Measurements from ENCODE around the gene RIN3.

GRCh38 chr14:92484132-92484823, 29.3 kb upstream of the RIN3 start:
- TF ChIP-seq CTCF (IDR thresholded peaks at IDR 0.05) (no peak), POLR2AphosphoS5 (IDR thresholded peaks at IDR 0.05) (no peak), POLR2A (IDR thresholded peaks at IDR 0.05) (no peak)

Measured in prostate gland (tissue), 2 donors.